SU-DHL-6 (cell line): ENCODE data around the gene BCAP31.

ENCODE experiments used
- EZH2phosphoT487 ChIP-seq: fragments of 200-600 bp; sonication (generic), shearing (Covaris generic); conservative IDR thresholded peaks from 2 replicates; pipeline ENCODE4 v1.6.1; 2018; ENCODE audit warnings: mild to moderate bottlenecking, antibody characterized with exemption, low read length, moderate library complexity, mixed read lengths
- TF ChIP-seq, protein P1 (sequence below): fragments of 200-600 bp; sonication (generic); IDR thresholded peaks from one replicate; pipeline ENCODE4 v1.5.1; 2017; ENCODE audit warnings: antibody characterized with exemption, mild to moderate bottlenecking, low read length, moderate library complexity; ENCODE audit not compliant: insufficient read depth, poor library complexity, severe bottlenecking

- TF ChIP-seq, protein P1, sequence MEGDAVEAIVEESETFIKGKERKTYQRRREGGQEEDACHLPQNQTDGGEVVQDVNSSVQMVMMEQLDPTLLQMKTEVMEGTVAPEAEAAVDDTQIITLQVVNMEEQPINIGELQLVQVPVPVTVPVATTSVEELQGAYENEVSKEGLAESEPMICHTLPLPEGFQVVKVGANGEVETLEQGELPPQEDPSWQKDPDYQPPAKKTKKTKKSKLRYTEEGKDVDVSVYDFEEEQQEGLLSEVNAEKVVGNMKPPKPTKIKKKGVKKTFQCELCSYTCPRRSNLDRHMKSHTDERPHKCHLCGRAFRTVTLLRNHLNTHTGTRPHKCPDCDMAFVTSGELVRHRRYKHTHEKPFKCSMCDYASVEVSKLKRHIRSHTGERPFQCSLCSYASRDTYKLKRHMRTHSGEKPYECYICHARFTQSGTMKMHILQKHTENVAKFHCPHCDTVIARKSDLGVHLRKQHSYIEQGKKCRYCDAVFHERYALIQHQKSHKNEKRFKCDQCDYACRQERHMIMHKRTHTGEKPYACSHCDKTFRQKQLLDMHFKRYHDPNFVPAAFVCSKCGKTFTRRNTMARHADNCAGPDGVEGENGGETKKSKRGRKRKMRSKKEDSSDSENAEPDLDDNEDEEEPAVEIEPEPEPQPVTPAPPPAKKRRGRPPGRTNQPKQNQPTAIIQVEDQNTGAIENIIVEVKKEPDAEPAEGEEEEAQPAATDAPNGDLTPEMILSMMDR, result no peak
- TF ChIP-seq EZH2phosphoT487, result no peak
Measured at GRCh38 chrX:153714256-153714655, 9.9 kb downstream of the BCAP31 start.
